ENCODE results near the gene FAM151B.
A peak's percentile ranks its signal among the peaks of the same experiment; 100 is the strongest.

Gene FAM151B

DNA sequence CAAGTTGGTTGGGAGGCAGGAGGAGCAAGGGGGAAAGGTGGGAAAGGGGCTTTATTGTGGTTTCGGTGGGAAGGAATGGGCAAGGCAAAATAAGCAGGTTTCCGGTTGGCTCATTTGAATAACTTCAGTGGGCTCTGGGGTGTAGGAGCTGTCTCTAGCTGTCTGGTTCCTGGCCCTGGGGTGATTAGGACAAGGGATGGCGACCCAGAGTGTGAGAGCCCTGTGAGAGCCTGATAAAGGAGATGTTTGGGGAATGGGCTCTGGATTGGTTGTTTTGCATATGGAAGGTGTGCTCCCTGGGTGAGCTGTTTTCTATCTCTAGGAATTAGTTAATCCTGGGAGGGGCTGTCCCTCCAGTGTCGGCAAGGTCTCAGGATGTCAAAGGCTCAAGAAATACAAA lies 66.7 kb downstream of the FAM151B start:
- Histone ChIP-seq H2AFZ (ENCODE audit: low read length) (no peak overlapping the region), H3K27me3 (replicated peaks; ENCODE audit: insufficient read depth, low read length) (no peaks in the 10 kb centered on the region), H3K4me2 (ENCODE audit: low read depth, low read length) (no peak overlapping the region), H3K4me3 (ENCODE audit: low read length) (no peak overlapping the region), H3F3A (ENCODE audit: insufficient read depth, low read length) (no peaks in the 10 kb centered on the region), H3K9me2 (replicated peaks; ENCODE audit: insufficient read depth, low read length) (no peaks in the 10 kb centered on the region), H3K4me1 (ENCODE audit: low read length) (no peaks in the 10 kb centered on the region), H3K36me3 (replicated peaks; ENCODE audit: insufficient read depth, low read length) (no peaks in the 10 kb centered on the region), H3K9me3 (replicated peaks; ENCODE audit: insufficient read depth, low read length) (no peaks in the 10 kb centered on the region), H3K9ac (ENCODE audit: low read length) (no peak overlapping the region), H3K27ac (ENCODE audit: low read length) (no peak overlapping the region), H3K79me2 (ENCODE audit: low read length) (no peaks in the 10 kb centered on the region), H4K20me1 (ENCODE audit: insufficient read depth, low read length) (no peaks in the 10 kb centered on the region)
- TF ChIP-seq, protein P1, sequence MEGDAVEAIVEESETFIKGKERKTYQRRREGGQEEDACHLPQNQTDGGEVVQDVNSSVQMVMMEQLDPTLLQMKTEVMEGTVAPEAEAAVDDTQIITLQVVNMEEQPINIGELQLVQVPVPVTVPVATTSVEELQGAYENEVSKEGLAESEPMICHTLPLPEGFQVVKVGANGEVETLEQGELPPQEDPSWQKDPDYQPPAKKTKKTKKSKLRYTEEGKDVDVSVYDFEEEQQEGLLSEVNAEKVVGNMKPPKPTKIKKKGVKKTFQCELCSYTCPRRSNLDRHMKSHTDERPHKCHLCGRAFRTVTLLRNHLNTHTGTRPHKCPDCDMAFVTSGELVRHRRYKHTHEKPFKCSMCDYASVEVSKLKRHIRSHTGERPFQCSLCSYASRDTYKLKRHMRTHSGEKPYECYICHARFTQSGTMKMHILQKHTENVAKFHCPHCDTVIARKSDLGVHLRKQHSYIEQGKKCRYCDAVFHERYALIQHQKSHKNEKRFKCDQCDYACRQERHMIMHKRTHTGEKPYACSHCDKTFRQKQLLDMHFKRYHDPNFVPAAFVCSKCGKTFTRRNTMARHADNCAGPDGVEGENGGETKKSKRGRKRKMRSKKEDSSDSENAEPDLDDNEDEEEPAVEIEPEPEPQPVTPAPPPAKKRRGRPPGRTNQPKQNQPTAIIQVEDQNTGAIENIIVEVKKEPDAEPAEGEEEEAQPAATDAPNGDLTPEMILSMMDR (IDR thresholded peaks at IDR 0.05; ENCODE audit: low read length): no peak
- TF ChIP-seq EZH2phosphoT487 (IDR thresholded peaks at IDR 0.05; ENCODE audit: low read length) (no peak), EZH2 (optimal IDR thresholded peaks at IDR 0.05; ENCODE audit: low read depth, low read length) (no peak)
- DNase-seq: no peak

DNA sequence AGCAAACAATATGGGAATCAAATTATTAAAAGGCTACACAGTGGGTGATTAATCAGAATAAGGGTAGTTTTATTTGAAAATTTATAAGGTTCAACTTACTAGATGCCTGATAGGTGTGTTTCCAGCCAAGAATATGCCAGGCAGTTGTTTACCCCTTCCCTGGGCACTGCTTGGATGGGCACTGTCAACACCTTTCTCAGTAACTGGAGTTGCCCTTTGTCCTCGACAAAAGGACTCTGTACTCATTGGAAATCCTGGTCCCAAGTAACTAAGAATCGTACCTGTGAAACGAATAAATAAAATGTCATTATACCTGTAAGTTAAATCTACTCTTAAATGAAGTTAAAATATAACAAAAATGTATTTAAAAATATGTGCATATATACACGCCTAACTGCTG lies 67.2 kb downstream of the FAM151B start:
- Histone ChIP-seq H3K9me3 (replicated peaks; ENCODE audit: insufficient read depth, low read length) (no peaks in the 10 kb centered on the region), H3K4me3 (ENCODE audit: low read length) (no peak overlapping the region), H3K27ac (ENCODE audit: low read length) (no peak overlapping the region), H3K36me3 (replicated peaks; ENCODE audit: insufficient read depth, low read length) (no peaks in the 10 kb centered on the region), H3K9me2 (replicated peaks; ENCODE audit: insufficient read depth, low read length) (no peaks in the 10 kb centered on the region), H3F3A (ENCODE audit: insufficient read depth, low read length) (no peaks in the 10 kb centered on the region), H3K9ac (ENCODE audit: low read length) (no peak overlapping the region), H3K4me2 (ENCODE audit: low read depth, low read length) (no peak overlapping the region), H3K27me3 (replicated peaks; ENCODE audit: insufficient read depth, low read length) (no peaks in the 10 kb centered on the region), H3K4me1 (ENCODE audit: low read length) (no peaks in the 10 kb centered on the region), H3K79me2 (ENCODE audit: low read length) (no peaks in the 10 kb centered on the region), H2AFZ (ENCODE audit: low read length) (no peak overlapping the region), H4K20me1 (ENCODE audit: insufficient read depth, low read length) (no peaks in the 10 kb centered on the region)
- no peak for DNase-seq
- TF ChIP-seq, protein P1 (IDR thresholded peaks at IDR 0.05; ENCODE audit: low read length): no peak
- TF ChIP-seq EZH2phosphoT487 (IDR thresholded peaks at IDR 0.05; ENCODE audit: low read length) (no peak), EZH2 (optimal IDR thresholded peaks at IDR 0.05; ENCODE audit: low read depth, low read length) (no peak)

DNA sequence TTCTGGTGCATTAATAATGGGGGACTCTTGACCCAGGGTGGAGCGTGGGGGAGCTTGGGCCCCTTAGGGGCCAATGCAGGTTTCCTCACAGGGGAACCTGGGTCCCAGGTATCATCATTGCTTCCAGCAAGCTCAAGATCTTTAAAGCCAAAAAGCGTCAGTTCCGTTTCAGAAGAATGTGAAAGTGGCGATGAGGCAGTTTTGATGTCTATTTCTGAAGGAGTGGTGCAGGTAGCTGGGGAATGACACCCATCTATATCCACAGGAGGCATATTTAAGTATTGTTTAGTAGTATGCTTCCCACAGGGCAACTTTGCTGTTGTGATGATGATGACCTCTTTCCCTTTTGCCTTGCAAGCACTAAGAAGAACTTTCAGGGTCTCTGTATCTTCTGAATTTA lies 71.3 kb downstream of the FAM151B start:
- Histone ChIP-seq H3K9ac (ENCODE audit: low read length) (no peak overlapping the region), H3F3A (ENCODE audit: insufficient read depth, low read length) (no peaks in the 10 kb centered on the region), H3K9me3 (replicated peaks; ENCODE audit: insufficient read depth, low read length) (no peaks in the 10 kb centered on the region), H3K9me2 (replicated peaks; ENCODE audit: insufficient read depth, low read length) (no peaks in the 10 kb centered on the region), H4K20me1 (ENCODE audit: insufficient read depth, low read length) (no peaks in the 10 kb centered on the region), H2AFZ (ENCODE audit: low read length) (no peak overlapping the region), H3K27ac (ENCODE audit: low read length) (no peak overlapping the region), H3K4me3 (ENCODE audit: low read length) (no peak overlapping the region), H3K36me3 (replicated peaks; ENCODE audit: insufficient read depth, low read length) (no peaks in the 10 kb centered on the region), H3K4me1 (ENCODE audit: low read length) (no peaks in the 10 kb centered on the region), H3K79me2 (ENCODE audit: low read length) (no peaks in the 10 kb centered on the region), H3K27me3 (replicated peaks; ENCODE audit: insufficient read depth, low read length) (no peaks in the 10 kb centered on the region), H3K4me2 (ENCODE audit: low read depth, low read length) (0 out of 2 replicates have a peak overlapping the region, but pooled peaks have one; percentile 4)
- DNase-seq: peak; percentile 22
- TF ChIP-seq EZH2 (optimal IDR thresholded peaks at IDR 0.05; ENCODE audit: low read depth, low read length) (no peak), EZH2phosphoT487 (IDR thresholded peaks at IDR 0.05; ENCODE audit: low read length) (no peak)
- TF ChIP-seq, protein P1 (IDR thresholded peaks at IDR 0.05; ENCODE audit: low read length): no peak

All from MM.1S (cell line).